ENCODE results near the gene PANK1.

DNA sequence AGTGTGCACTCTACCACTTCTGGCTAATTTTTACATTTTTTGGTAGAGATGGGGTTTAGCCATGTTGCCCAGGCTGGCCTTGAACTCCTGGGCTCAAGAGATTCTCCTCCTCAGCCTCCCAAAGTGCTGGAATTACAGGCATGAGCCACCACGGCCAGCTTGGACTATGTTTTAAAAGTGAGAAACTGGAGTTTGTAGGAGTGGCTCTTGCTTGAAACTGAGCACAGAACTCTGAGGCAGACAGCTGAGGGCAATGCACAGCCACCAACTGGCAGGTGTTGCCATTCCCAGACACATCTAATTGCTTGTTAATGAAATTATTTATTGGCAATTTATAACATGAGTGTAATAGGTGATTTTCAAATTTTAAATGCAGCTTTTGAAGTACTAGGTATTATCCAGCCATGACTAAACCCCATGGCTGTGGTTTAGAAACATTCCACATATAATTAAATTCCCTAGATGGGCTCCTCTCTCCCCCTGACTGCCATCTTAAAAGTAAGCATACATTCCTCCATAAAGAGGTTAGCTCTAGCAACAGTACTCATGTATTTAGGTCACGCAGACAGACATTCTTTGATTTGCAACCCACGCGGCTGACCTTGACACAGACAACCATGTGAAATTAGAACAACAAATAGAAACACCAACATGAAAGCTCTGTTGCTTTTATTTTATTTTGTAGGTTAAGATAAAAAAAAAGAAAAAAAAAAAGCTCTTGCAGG lies 19.8 kb downstream of the PANK1 start:
- no peak for TF ChIP-seq EZH2phosphoT487 (IDR thresholded peaks at IDR 0.05; ENCODE audit: low read depth)
- TF ChIP-seq, protein P1, sequence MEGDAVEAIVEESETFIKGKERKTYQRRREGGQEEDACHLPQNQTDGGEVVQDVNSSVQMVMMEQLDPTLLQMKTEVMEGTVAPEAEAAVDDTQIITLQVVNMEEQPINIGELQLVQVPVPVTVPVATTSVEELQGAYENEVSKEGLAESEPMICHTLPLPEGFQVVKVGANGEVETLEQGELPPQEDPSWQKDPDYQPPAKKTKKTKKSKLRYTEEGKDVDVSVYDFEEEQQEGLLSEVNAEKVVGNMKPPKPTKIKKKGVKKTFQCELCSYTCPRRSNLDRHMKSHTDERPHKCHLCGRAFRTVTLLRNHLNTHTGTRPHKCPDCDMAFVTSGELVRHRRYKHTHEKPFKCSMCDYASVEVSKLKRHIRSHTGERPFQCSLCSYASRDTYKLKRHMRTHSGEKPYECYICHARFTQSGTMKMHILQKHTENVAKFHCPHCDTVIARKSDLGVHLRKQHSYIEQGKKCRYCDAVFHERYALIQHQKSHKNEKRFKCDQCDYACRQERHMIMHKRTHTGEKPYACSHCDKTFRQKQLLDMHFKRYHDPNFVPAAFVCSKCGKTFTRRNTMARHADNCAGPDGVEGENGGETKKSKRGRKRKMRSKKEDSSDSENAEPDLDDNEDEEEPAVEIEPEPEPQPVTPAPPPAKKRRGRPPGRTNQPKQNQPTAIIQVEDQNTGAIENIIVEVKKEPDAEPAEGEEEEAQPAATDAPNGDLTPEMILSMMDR (IDR thresholded peaks at IDR 0.05; ENCODE audit: low read depth, low read length): no peak
